PC-9 (cell line): ENCODE results near the gene TSPEAR.

Source experiments
- EZH2 ChIP-seq: fragments of 200-600 bp; sonication (generic); IDR thresholded peaks from 2 replicates; pipeline ENCODE4 v1.8.0; 2017; ENCODE audit warnings: antibody characterized with exemption, low read depth
- TF ChIP-seq, protein P1 (sequence below): fragments of 200-600 bp; sonication (generic); conservative IDR thresholded peaks from 2 replicates; pipeline ENCODE4 v1.6.1; 2017; ENCODE audit warnings: mixed run types, antibody characterized with exemption, mild to moderate bottlenecking, moderate library complexity

DNA sequence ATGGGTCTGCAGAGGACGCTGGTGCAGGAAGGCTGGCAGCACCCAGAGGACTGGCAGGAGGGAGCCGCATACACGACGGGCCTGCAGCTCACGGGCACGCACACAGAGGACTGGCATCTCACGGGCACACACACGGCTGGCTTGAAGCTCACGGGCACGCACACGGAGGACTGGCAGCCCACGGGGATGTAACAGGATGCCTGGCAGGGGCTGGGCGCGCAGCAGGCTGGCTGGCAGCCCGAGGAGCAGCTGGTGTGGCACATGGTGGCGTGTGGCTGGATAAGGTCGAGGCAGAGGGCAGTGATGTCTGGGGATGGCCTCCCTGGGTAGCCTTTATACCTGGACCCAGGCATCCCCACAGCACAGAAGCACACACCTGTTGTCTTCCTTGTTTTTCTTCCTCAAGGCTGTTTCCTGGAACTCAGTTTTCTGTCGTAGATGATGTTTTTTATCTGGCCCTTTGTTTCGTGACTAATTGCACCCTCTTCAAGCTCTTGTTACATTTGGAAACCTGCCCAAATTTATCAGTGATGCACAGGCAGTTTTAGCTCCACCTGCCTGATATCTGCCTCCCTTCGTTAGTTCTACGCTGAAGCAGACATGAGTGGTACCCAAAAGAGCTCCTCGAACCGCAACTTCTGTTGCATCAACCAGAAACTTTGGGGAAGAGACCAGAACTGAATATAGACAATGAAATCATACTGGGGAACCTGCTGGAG is 29.4 kb downstream of the TSPEAR start, which contains the start of gene KRTAP12-1:
- no peak for TF ChIP-seq EZH2
- TF ChIP-seq, protein P1, sequence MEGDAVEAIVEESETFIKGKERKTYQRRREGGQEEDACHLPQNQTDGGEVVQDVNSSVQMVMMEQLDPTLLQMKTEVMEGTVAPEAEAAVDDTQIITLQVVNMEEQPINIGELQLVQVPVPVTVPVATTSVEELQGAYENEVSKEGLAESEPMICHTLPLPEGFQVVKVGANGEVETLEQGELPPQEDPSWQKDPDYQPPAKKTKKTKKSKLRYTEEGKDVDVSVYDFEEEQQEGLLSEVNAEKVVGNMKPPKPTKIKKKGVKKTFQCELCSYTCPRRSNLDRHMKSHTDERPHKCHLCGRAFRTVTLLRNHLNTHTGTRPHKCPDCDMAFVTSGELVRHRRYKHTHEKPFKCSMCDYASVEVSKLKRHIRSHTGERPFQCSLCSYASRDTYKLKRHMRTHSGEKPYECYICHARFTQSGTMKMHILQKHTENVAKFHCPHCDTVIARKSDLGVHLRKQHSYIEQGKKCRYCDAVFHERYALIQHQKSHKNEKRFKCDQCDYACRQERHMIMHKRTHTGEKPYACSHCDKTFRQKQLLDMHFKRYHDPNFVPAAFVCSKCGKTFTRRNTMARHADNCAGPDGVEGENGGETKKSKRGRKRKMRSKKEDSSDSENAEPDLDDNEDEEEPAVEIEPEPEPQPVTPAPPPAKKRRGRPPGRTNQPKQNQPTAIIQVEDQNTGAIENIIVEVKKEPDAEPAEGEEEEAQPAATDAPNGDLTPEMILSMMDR = no peak
